Coronary artery (tissue), 2 donors: ENCODE data around the gene STRADA.

Experiments
- DNase-seq: peaks from one replicate; pipeline ENCODE4 v3.0.0-alpha.2; 2017; ENCODE audit warnings: low spot score
- H3K27ac ChIP-seq, 2 donors: fragments of 200-600 bp; sonication (generic); one replicate each; pipeline ENCODE4 v1.5.1; 2016 to 2019
- H3K4me3 ChIP-seq: fragments of 200-600 bp; sonication (generic); 2 replicates; pipeline ENCODE4 v1.5.1; 2016; ENCODE audit warnings: mild to moderate bottlenecking, moderate library complexity
- CTCF ChIP-seq: fragments of 200-600 bp; sonication (generic); IDR thresholded peaks from one replicate; pipeline ENCODE4 v1.5.1; 2019; ENCODE audit warnings: antibody characterized with exemption

Gene STRADA

DNA sequence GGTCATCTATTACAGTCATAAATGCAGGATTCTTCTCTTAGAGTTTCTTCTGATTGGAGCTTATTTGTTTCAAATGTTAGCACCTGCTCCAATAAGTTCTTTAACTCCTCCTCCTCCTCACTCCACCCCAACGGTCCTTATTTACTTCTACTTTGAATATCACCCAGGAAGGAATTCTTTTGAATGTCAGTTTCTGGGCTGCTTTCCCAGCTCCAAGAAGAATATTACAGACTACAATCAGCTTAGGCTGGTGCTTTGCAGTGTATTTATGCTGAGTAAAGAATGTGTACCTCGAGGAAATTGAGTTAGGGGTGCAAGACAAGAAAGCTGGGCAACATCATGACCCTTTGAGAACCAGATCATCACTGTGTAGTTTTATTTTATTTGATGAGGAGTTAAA lies 88.5 kb downstream of the STRADA start:
- no peak overlapping the region for H3K4me3 ChIP-seq
- no peak for DNase-seq
- no peak for TF ChIP-seq CTCF
- no peak overlapping the region for H3K27ac ChIP-seq
